T-helper 2 cell (primary cell): ENCODE results near the gene IL1F10.

Experiments used
- DNase-seq, 5 experiments: peaks; one replicate each; pipeline versions ENCODE4 v3.0.0 to v3.0.0-alpha.2; 2012 to 2022

The IL1F10 gene

GRCh38 chr2:113112871-113113270, 45.1 kb downstream of the IL1F10 start:
- no peak for DNase-seq

DNA sequence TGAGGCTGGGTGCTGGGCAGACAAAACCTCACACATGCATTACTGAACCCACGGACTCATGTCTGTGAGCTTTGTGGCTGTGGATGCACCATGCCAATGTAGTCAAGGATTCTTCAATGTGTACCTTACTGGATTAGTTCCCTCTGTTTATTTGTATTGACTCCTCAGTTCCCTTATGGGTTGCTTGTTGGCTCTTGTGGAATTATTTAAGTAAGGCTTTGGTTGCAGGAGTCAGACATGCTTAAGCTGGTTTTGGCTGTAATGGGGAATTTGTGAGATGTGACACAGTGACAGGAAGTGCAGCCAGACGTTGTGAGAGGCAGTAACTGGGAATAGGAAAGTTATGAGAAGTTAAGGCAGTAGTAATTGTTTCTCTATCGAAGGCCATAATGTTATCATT, 46.0 kb downstream of the IL1F10 start:
- DNase-seq: no peak

- DNase-seq: no peak
Observed at GRCh38 chr2:113114224-113114945, 46.6 kb downstream of the IL1F10 start.

DNA sequence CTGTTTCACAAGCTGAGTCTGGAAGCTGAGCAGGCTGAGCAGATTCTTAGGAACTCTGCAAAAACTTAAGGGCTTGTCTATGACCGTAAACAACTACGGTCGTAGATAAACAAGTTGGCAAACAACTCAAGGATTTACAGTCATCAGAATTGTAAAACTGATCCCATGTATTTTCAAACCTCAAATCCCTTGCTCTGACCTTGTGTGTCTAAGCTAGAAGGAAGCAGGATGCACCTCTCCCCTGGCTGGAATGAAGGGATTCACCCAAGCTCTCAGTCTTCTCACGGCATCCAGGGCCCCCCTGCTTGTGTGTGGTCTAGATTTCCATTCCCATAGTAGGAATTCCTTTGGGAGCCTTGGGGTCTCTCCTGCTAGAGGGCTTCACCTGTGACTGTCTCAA, 47.2 kb downstream of the IL1F10 start:
- no peak for DNase-seq

GRCh38 chr2:113116100-113116958, 48.6 kb downstream of the IL1F10 start:
- peak in 1 of 5 experiments; percentile 39 for DNase-seq

GRCh38 chr2:113117541-113118262, 49.9 kb downstream of the IL1F10 start:
- peak in 1 of 5 experiments; percentile 47 for DNase-seq

DNA sequence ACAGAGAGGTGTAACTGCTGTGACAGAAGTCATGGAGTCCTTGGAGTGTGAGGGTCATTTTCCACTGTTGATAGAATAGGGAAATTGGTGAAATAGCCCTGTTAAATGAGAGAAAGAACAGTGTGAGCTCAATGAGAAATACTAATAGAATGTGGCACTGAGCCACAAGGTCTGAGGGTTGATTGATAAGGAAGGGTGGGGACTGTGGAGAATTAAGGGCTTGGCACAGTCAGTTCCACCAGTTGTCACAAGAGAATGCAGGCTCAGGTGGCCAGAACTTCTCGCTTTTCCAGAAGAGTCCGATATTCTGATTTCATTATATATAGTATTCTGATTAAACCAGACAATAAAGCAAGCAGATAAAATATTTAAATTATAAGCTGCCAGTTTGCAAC, 50.5 kb downstream of the IL1F10 start:
- DNase-seq: no peak

DNA sequence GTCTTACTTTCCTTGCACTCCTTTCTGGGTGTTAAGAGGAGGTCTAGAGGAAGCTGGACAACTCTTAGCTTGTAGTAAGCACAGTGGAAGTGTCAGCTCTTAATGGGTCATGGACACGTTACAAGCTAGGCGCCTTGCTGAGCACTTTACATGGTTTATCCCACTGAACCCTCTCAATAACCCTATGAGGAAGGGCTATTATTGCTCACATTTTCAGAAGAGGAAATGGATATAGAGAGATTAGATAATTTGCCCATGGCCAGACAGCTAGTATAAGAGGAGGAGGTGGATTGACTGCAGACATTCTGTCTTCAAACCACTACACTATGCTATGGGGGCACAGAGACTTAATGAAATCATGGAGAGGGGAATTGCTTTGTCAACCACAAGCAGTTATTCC, 51.3 kb downstream of the IL1F10 start:
- no peak for DNase-seq

- DNase-seq: no peak
Observed at GRCh38 chr2:113120861-113121260, 53.1 kb downstream of the IL1F10 start.

DNA sequence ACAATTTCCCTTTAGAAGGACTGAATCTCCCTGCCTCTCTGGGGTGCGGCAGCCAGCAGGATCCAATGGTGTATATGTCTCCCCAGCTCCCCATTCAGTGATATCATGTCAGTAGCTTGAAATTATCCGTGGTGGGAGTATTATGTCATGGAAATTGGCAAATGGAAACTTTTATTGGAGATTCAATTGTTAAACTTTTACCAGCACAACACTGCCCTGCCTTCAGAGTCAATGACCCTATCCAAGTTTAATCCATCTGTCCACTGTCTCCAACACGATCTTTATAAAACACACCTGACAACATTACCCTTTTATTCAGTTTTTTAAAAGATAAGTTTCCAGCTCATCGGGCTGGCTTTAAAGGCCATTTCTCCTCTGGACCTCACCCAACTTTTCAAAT, 54.6 kb downstream of the IL1F10 start:
- no peak for DNase-seq

- DNase-seq: no peak
Observed at GRCh38 chr2:113123726-113124125, 56.0 kb downstream of the IL1F10 start.

- DNase-seq: peak in 1 of 5 experiments; percentile 33
Observed at GRCh38 chr2:113124181-113124961, 56.6 kb downstream of the IL1F10 start.
